Stomach (tissue), 4 donors: ENCODE measurements around the gene PFKP.

ENCODE experiments used
- CTCF ChIP-seq, 7 experiments: fragments of 450-650 bp in 4 of 7; fragments of 200-600 bp in 3 of 7; sonication (generic) in 3 of 7; IDR thresholded peaks; one replicate each; pipeline ENCODE4 v1.5.1; 2016 to 2019; ENCODE audit warnings: antibody characterized with exemption in 7 of 7, control low read depth in 2 of 7, mild to moderate bottlenecking in 1 of 7
- EP300 ChIP-seq: sonication (generic); formaldehyde crosslinking; IDR thresholded peaks from one replicate; pipeline ENCODE4 v1.6.1; 2017; ENCODE audit warnings: antibody characterized with exemption
- POLR2A ChIP-seq, 4 donors: fragments of 450-650 bp; IDR thresholded peaks; one replicate each; pipeline ENCODE4 v1.6.1; 2016; ENCODE audit warnings: antibody characterized with exemption in 4 of 4, control low read depth in 2 of 4, mild to moderate bottlenecking in 1 of 4, moderate library complexity in 1 of 4
- POLR2AphosphoS5 ChIP-seq, 3 donors: sonication (generic); formaldehyde crosslinking; IDR thresholded peaks; one replicate each; pipeline ENCODE4 v1.6.1; 2016; ENCODE audit warnings: antibody characterized with exemption in 3 of 3

GRCh38 chr10:3074145-3074665 is 6.9 kb downstream of the PFKP start:
- TF ChIP-seq CTCF (IDR thresholded peaks at IDR 0.05) = no peak
- no peak for TF ChIP-seq POLR2AphosphoS5 (IDR thresholded peaks at IDR 0.05)
- TF ChIP-seq EP300 = no peak
- TF ChIP-seq POLR2A (IDR thresholded peaks at IDR 0.05) = no peak
